K562 (cell line): Measurements from ENCODE around the gene IKBKG. TPM values are rescaled to one million over a fixed set of nuclear protein-coding genes. Genes with fewer than 3 reads are reported as not detected.
A peak's percentile ranks its signal among the peaks of the same experiment; 100 is the strongest.

Experiments used
- DMBX1 ChIP-seq: fragments of 250-450 bp; sonication (Bioruptor Pico); IDR thresholded peaks from 2 replicates; pipeline ENCODE4 v1.8.0; 2022; ENCODE audit warnings: inconsistent platforms, mild to moderate bottlenecking, moderate library complexity, borderline replicate concordance
- KDM1A ChIP-seq, 2 experiments: fragments of 450-650 bp; IDR thresholded peaks; 2 replicates each; pipeline ENCODE4 v1.6.1; 2016; ENCODE audit warnings: mild to moderate bottlenecking in 2 of 2
- NFIC ChIP-seq: fragments of 450-650 bp; IDR thresholded peaks from 2 replicates; pipeline ENCODE4 v1.6.1; 2017; ENCODE audit warnings: mild to moderate bottlenecking, inconsistent platforms
- RNF2 ChIP-seq: sonication (generic); IDR thresholded peaks from 2 replicates; pipeline ENCODE4 v1.6.1; 2016
- SPI1 ChIP-seq: IDR thresholded peaks from 2 replicates; pipeline ENCODE4 v1.6.1; 2011; ENCODE audit warnings: low read depth, low read length, control low read depth, borderline replicate concordance
- XRCC5 ChIP-seq: fragments of 200-400 bp; formaldehyde crosslinking; IDR thresholded peaks from 2 replicates; pipeline ENCODE4 v1.6.1; 2017; ENCODE audit warnings: low read depth, mild to moderate bottlenecking, low read length
- ZKSCAN3 ChIP-seq: fragments of 250-450 bp; sonication (Bioruptor Pico); IDR thresholded peaks from 2 replicates; pipeline ENCODE4 v1.4.0; 2020
- ZNF23 ChIP-seq: fragments of 250-450 bp; sonication (Bioruptor Pico); IDR thresholded peaks from 2 replicates; pipeline ENCODE4 v1.4.0; 2020; ENCODE audit warnings: mild to moderate bottlenecking
- ZNF583 ChIP-seq: fragments of 250-450 bp; sonication (Bioruptor Pico); IDR thresholded peaks from 2 replicates; pipeline ENCODE4 v1.4.0; 2020
- polyA plus RNA-seq, 8 experiments: library from polyadenylated mRNA; depleted of rRNA in 4 of 8; stranded (reverse) in 5 of 8; unstranded in 3 of 8; fragments of >200 nt; fragmentation: Nextera tagmentation in 2 of 8; fragmentation: Illumina TruSeq in 1 of 8; extraction: Ambion mirVana in 2 of 8; extraction: Trizol in 1 of 8; gene quantifications; 2 replicates each; pipeline versions ENCODE4 v1.2.1 to v1.2.3, GENCODE V29; 2011 to 2014; ENCODE audit warnings: inconsistent platforms in 1 of 8, missing spikeins in 1 of 8
- total RNA-seq, 7 experiments: library from RNA; depleted of rRNA in 6 of 7; stranded (reverse); fragments of >200 nt in 6 of 7; fragmentation: Illumina TruSeq in 2 of 7; extraction: Trizol in 2 of 7; gene quantifications; 2 replicates each; pipeline versions ENCODE4 v1.2.1 to v1.2.3, GENCODE V29; 2011 to 2021; ENCODE audit warnings: low replicate concordance in 1 of 7
- TF ChIP-seq, protein P1 (sequence below), 2 experiments: IDR thresholded peaks; 2 replicates each; pipeline ENCODE4 v1.6.1; 2011; ENCODE audit warnings: borderline replicate concordance in 1 of 2, control low read depth in 1 of 2, low read depth in 1 of 2, low read length in 1 of 2, mild to moderate bottlenecking in 1 of 2, mixed read lengths in 1 of 2, moderate library complexity in 1 of 2; ENCODE audit not compliant: insufficient read depth in 1 of 2, insufficient read length in 1 of 2, poor library complexity in 1 of 2, severe bottlenecking in 1 of 2; ENCODE audit errors: extremely low read depth in 1 of 2
- TF ChIP-seq, protein P2 (sequence below): fragments of 450-650 bp; IDR thresholded peaks from 2 replicates; pipeline ENCODE4 v1.6.1; 2016; ENCODE audit warnings: low read depth, mild to moderate bottlenecking, moderate library complexity
- TF ChIP-seq, protein P3 (sequence below), 2 experiments: fragments of 150-350 bp in 1 of 2; IDR thresholded peaks; 2 replicates each; pipeline ENCODE4 v1.6.1; 2012 to 2016; ENCODE audit warnings: low read depth in 2 of 2, low read length in 2 of 2, mild to moderate bottlenecking in 1 of 2, moderate library complexity in 1 of 2
- TF ChIP-seq, protein P4 (sequence below): fragments of 450-650 bp; conservative IDR thresholded peaks from 2 replicates; pipeline ENCODE4 v1.6.1; 2016; ENCODE audit warnings: missing genetic modification characterization, low read depth, mild to moderate bottlenecking, control low read depth, missing compliant biosample characterization
- TF ChIP-seq, protein P5 (sequence below): sonication (generic); formaldehyde crosslinking; IDR thresholded peaks from 2 replicates; pipeline ENCODE4 v1.8.0; 2022; ENCODE audit warnings: missing genetic modification reagents, mild to moderate bottlenecking, moderate library complexity, borderline replicate concordance
- TF ChIP-seq, protein P6 (sequence below): sonication (generic); formaldehyde crosslinking; IDR thresholded peaks from 2 replicates; pipeline ENCODE4 v1.8.1; 2023; ENCODE audit warnings: mild to moderate bottlenecking, missing genetic modification reagents

Gene IKBKG
- total and polyA plus RNA-seq, 9 of the 15 experiments (the other 6 are each of a cell fraction or from before 2014, with no cell fraction given): 0.68 to 60.0 (median 21.9) TPM

DNA sequence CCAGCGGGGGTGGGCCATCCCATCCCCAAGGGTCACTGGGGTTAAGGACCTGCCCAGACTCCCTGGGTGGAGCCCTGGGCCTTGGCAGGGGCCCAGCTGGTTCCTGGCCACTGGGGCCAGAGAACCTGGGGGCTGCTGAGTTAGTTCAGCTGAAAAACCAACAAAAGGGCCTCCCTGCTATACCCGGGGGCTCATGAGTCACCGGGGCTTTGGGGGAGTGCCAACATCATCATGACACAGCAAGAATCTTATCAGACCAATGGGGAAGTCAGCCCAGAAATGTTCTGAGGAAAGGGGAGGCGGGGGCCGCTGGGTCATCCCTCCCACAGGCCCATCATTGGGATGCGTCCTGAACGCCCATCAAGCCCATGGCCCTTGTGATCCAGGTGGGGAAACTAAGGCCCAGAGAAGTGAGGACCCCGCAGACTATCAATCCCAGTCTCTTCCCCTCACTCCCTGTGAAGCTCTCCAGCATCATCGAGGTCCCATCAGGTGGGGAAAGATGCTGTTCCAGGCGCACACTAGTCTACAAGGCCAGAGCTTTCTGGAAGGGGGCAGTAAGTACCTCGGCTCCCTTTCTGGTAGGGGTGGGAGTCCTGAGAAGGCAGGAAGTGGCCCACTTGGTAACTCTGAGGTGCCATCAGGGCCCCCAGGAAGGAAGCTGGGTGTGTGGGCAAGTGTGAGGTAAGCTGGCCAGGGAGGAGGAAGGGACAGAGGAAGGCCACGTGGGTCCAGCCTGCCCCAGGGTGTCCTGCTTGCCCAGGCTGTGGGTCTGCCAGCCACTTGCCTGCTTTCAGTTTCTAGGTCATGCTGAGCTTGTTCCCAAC lies 5.3 kb upstream of the IKBKG start (continued):
- TF ChIP-seq, protein P1, sequence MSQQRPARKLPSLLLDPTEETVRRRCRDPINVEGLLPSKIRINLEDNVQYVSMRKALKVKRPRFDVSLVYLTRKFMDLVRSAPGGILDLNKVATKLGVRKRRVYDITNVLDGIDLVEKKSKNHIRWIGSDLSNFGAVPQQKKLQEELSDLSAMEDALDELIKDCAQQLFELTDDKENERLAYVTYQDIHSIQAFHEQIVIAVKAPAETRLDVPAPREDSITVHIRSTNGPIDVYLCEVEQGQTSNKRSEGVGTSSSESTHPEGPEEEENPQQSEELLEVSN (IDR thresholded peaks at IDR 0.05; ENCODE audit: borderline replicate concordance in 1 of 2, extremely low read depth in 1 of 2, insufficient read depth in 1 of 2, insufficient read length in 1 of 2, low read depth in 1 of 2, low read length in 1 of 2, poor library complexity in 1 of 2, severe bottlenecking in 1 of 2): no peak
- 0 out of 2 replicates have a peak, but pooled peaks have one; percentile 15 for TF ChIP-seq DMBX1 (CRISPR knock-in tag)
- TF ChIP-seq, protein P2, sequence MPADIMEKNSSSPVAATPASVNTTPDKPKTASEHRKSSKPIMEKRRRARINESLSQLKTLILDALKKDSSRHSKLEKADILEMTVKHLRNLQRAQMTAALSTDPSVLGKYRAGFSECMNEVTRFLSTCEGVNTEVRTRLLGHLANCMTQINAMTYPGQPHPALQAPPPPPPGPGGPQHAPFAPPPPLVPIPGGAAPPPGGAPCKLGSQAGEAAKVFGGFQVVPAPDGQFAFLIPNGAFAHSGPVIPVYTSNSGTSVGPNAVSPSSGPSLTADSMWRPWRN: no peak
- TF ChIP-seq, protein P3, sequence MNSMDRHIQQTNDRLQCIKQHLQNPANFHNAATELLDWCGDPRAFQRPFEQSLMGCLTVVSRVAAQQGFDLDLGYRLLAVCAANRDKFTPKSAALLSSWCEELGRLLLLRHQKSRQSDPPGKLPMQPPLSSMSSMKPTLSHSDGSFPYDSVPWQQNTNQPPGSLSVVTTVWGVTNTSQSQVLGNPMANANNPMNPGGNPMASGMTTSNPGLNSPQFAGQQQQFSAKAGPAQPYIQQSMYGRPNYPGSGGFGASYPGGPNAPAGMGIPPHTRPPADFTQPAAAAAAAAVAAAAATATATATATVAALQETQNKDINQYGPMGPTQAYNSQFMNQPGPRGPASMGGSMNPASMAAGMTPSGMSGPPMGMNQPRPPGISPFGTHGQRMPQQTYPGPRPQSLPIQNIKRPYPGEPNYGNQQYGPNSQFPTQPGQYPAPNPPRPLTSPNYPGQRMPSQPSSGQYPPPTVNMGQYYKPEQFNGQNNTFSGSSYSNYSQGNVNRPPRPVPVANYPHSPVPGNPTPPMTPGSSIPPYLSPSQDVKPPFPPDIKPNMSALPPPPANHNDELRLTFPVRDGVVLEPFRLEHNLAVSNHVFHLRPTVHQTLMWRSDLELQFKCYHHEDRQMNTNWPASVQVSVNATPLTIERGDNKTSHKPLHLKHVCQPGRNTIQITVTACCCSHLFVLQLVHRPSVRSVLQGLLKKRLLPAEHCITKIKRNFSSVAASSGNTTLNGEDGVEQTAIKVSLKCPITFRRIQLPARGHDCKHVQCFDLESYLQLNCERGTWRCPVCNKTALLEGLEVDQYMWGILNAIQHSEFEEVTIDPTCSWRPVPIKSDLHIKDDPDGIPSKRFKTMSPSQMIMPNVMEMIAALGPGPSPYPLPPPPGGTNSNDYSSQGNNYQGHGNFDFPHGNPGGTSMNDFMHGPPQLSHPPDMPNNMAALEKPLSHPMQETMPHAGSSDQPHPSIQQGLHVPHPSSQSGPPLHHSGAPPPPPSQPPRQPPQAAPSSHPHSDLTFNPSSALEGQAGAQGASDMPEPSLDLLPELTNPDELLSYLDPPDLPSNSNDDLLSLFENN (IDR thresholded peaks at IDR 0.05; ENCODE audit: low read depth in 2 of 2, low read length in 2 of 2): peak in 1 of 2 experiments; percentile 49; a peak in 2 of 4 replicates
- TF ChIP-seq SPI1: peak; percentile 84
- TF ChIP-seq ZNF23 (CRISPR knock-in tag): no peak
- no peak for TF ChIP-seq ZKSCAN3 (CRISPR knock-in tag)
- TF ChIP-seq RNF2: peak; percentile 57; the same call in 1 of the 2 replicates
- 0 out of 2 replicates have a peak, but pooled peaks have one; percentile 70 for TF ChIP-seq XRCC5
- 0 out of 2 replicates have a peak, but pooled peaks have one; percentile 51 for TF ChIP-seq ZNF583 (CRISPR knock-in tag)
- TF ChIP-seq, protein P4, sequence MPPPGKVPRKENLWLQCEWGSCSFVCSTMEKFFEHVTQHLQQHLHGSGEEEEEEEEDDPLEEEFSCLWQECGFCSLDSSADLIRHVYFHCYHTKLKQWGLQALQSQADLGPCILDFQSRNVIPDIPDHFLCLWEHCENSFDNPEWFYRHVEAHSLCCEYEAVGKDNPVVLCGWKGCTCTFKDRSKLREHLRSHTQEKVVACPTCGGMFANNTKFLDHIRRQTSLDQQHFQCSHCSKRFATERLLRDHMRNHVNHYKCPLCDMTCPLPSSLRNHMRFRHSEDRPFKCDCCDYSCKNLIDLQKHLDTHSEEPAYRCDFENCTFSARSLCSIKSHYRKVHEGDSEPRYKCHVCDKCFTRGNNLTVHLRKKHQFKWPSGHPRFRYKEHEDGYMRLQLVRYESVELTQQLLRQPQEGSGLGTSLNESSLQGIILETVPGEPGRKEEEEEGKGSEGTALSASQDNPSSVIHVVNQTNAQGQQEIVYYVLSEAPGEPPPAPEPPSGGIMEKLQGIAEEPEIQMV (tag): no peak
- TF ChIP-seq, protein P5, sequence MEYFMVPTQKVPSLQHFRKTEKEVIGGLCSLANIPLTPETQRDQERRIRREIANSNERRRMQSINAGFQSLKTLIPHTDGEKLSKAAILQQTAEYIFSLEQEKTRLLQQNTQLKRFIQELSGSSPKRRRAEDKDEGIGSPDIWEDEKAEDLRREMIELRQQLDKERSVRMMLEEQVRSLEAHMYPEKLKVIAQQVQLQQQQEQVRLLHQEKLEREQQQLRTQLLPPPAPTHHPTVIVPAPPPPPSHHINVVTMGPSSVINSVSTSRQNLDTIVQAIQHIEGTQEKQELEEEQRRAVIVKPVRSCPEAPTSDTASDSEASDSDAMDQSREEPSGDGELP: peak; percentile 97
- TF ChIP-seq, protein P6, sequence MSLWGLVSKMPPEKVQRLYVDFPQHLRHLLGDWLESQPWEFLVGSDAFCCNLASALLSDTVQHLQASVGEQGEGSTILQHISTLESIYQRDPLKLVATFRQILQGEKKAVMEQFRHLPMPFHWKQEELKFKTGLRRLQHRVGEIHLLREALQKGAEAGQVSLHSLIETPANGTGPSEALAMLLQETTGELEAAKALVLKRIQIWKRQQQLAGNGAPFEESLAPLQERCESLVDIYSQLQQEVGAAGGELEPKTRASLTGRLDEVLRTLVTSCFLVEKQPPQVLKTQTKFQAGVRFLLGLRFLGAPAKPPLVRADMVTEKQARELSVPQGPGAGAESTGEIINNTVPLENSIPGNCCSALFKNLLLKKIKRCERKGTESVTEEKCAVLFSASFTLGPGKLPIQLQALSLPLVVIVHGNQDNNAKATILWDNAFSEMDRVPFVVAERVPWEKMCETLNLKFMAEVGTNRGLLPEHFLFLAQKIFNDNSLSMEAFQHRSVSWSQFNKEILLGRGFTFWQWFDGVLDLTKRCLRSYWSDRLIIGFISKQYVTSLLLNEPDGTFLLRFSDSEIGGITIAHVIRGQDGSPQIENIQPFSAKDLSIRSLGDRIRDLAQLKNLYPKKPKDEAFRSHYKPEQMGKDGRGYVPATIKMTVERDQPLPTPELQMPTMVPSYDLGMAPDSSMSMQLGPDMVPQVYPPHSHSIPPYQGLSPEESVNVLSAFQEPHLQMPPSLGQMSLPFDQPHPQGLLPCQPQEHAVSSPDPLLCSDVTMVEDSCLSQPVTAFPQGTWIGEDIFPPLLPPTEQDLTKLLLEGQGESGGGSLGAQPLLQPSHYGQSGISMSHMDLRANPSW (CRISPR knock-in tag): peak; percentile 35; the same call in 1 of the 2 replicates
- TF ChIP-seq NFIC: peak; percentile 95
- TF ChIP-seq KDM1A (IDR thresholded peaks at IDR 0.05): no peak
